ENCODE results near the gene ALLC. TPM values are rescaled to one million over a fixed set of nuclear protein-coding genes. Genes with fewer than 3 reads are reported as not detected.

Gene ALLC
- total RNA-seq, 1 experiment from 2014 or later: not detected

- H3K4me3 Mint-ChIP-seq (ENCODE audit: unreplicated experiment): no peak overlapping the region
- BruUV-seq (replicated peaks): no TSS peak
- no peaks in the 10 kb centered on the region for H3K36me3 Mint-ChIP-seq (ENCODE audit: insufficient read depth, unreplicated experiment)
- CTCF ChIA-PET: no interaction called here
- DNase-seq (ENCODE audit: unreplicated experiment): no peak
- POLR2A ChIA-PET: no interaction called here
- intact Hi-C loops (cut with micrococcal nuclease): no loop called here
- H3K9me3 Mint-ChIP-seq (ENCODE audit: unreplicated experiment): peaks cover 9% of the 10 kb centered on the region
- H3K27ac Mint-ChIP-seq (ENCODE audit: low read depth, unreplicated experiment): no peak overlapping the region
- peaks cover 5% of the 10 kb centered on the region for H3K4me1 Mint-ChIP-seq (ENCODE audit: insufficient read depth, unreplicated experiment)
- no peaks in the 10 kb centered on the region for H3K27me3 Mint-ChIP-seq (ENCODE audit: insufficient read depth, unreplicated experiment)
- no peak for TF ChIP-seq CTCF (IDR thresholded peaks at IDR 0.05; ENCODE audit: unreplicated experiment)
Measured at GRCh38 chr2:3626118-3626811, 31.7 kb upstream of the ALLC start.

GRCh38 chr2:3626812-3627499 is 31.0 kb upstream of the ALLC start:
- POLR2A ChIA-PET: no interaction called here
- CTCF ChIA-PET: no interaction called here
- intact Hi-C loops (cut with micrococcal nuclease): no loop called here
- Mint-ChIP-seq H3K4me3 (ENCODE audit: unreplicated experiment) (no peak overlapping the region), H3K36me3 (ENCODE audit: insufficient read depth, unreplicated experiment) (no peaks in the 10 kb centered on the region), H3K27me3 (ENCODE audit: insufficient read depth, unreplicated experiment) (no peaks in the 10 kb centered on the region), H3K4me1 (ENCODE audit: insufficient read depth, unreplicated experiment) (no peaks in the 10 kb centered on the region), H3K27ac (ENCODE audit: low read depth, unreplicated experiment) (no peak overlapping the region), H3K9me3 (ENCODE audit: unreplicated experiment) (peaks cover 9% of the 10 kb centered on the region)
- BruUV-seq (replicated peaks): no TSS peak
- TF ChIP-seq CTCF (IDR thresholded peaks at IDR 0.05; ENCODE audit: unreplicated experiment): no peak
- DNase-seq (ENCODE audit: unreplicated experiment): no peak

GRCh38 chr2:3627500-3628100 is 30.4 kb upstream of the ALLC start:
- intact Hi-C loops (cut with micrococcal nuclease): no loop called here
- Mint-ChIP-seq H3K36me3 (ENCODE audit: insufficient read depth, unreplicated experiment) (no peaks in the 10 kb centered on the region), H3K9me3 (ENCODE audit: unreplicated experiment) (peaks cover 9% of the 10 kb centered on the region), H3K27me3 (ENCODE audit: insufficient read depth, unreplicated experiment) (no peaks in the 10 kb centered on the region), H3K27ac (ENCODE audit: low read depth, unreplicated experiment) (no peak overlapping the region), H3K4me3 (ENCODE audit: unreplicated experiment) (no peak overlapping the region), H3K4me1 (ENCODE audit: insufficient read depth, unreplicated experiment) (no peaks in the 10 kb centered on the region)
- no peak for DNase-seq (ENCODE audit: unreplicated experiment)
- TF ChIP-seq CTCF (IDR thresholded peaks at IDR 0.05; ENCODE audit: unreplicated experiment): no peak
- ChIA-PET POLR2A (no interaction called here), CTCF (interaction anchor here (0.6 kb wide), 1 partner anchor 17 kb away, joined by 4 read pairs; no protein-coding TSS in a partner anchor)
- BruUV-seq (replicated peaks): no TSS peak

- TF ChIP-seq CTCF (IDR thresholded peaks at IDR 0.05; ENCODE audit: unreplicated experiment): no peak
- Mint-ChIP-seq H3K27me3 (ENCODE audit: insufficient read depth, unreplicated experiment) (no peaks in the 10 kb centered on the region), H3K27ac (ENCODE audit: low read depth, unreplicated experiment) (no peak overlapping the region), H3K9me3 (ENCODE audit: unreplicated experiment) (peaks cover 6% of the 10 kb centered on the region), H3K36me3 (ENCODE audit: insufficient read depth, unreplicated experiment) (no peaks in the 10 kb centered on the region), H3K4me3 (ENCODE audit: unreplicated experiment) (no peak overlapping the region), H3K4me1 (ENCODE audit: insufficient read depth, unreplicated experiment) (peaks cover 5% of the 10 kb centered on the region)
- ChIA-PET CTCF (interaction anchor here (0.6 kb wide), 1 partner anchor 17 kb away, joined by 4 read pairs; no protein-coding TSS in a partner anchor), POLR2A (no interaction called here)
- intact Hi-C loops (cut with micrococcal nuclease): no loop called here
- DNase-seq (ENCODE audit: unreplicated experiment): no peak
- BruUV-seq (replicated peaks): no TSS peak
Measured at GRCh38 chr2:3628241-3628679, 29.7 kb upstream of the ALLC start.

Measured in MCF 10A (cell line).